ENCODE results near the gene DSG1.
A peak's percentile ranks its signal among the peaks of the same experiment; 100 is the strongest.
"Not testable (repeated sequence)": the region's sequence is repeated elsewhere in the genome, so short reads cannot be mapped to it uniquely, and the experiment has no call there.

The DSG1 gene

DNA sequence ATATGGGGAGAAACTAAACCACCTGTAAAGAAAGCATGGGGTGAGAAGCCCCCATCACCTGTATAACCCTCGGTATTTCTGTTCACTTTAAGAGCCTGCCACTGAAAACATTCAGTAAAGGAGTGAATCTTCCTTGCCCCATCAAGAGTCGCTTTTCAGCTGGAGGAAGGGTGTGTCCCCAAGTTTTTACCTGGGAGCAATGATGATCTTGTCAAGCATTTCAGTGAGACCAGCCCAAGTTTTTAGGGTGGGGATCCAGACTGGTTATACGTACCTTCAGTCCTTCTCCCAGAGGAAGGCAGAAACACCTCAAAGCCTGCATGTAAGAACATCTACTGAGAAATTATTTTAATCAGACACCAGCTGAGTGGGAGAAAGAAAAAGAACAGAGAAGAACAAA, at the start of gene DSG1:
Gene DSG1, plus strand, starts transcription at position 301 of the 400 bp plus-strand sequence. CDS start 141 bp downstream, outside the sequence.
- no peak for DNase-seq (ENCODE audit: low read depth, low spot score)

DNA sequence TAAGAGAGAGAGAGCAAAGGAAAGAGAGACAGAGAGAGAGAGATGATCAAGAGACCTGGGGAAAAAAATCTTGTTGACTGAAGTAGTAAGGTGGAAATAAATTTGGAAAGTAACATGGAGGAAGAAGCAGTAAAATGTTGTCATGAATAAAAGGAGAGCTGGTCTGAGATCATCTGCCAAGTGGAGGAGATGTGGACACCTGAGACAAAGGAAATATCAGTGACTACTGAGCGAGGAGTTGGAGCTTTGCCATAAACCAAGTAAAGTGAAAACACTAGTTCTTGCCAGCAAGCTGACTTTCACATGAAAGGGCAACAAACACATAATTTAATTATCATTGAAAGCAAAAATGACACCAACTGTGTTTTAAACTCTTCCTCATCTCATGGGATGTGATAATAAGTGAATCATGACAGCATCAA, 49.0 kb upstream of the DSG1 start:
- no peak for DNase-seq (ENCODE audit: low read depth, low spot score)

DNA sequence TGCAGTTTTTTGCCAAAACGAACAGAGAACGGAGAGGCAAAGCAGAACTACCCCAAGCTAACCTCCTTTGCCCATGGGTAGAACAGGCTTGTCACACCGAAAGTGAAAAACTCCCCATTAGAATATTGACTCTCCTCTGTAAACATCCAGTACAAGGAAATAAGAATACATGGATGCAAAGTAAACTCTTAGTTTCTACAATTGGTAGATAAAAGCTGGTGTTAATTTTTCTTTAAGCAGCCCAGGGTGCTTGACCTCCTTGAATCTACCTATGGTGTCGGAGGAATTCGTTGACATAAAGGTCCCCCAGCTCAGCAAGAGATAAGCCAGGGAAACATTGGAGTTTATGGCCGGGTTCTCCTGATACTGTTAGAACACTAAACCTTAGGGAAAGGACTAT, 48.4 kb upstream of the DSG1 start:
- no peak for DNase-seq (ENCODE audit: low read depth, low spot score)

DNA sequence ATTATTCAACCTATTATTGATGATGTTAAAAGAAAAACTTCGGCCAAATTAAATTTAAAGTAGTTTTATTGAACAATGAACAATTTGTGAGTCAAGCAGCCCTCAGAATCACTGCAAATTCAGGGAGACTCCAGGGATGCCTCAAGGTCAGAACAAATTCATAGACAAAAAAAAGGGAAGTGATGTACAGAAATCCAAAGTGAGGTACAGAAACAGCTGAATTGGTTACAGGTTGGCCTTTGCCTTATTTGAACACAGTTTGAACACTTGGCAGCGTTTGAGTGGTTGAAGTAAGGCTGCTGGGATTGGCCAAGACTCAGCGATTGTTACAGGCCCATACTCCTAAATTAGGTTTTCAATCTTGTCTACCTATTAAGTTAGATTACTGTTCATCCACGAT, 47.4 kb upstream of the DSG1 start:
- no peak for DNase-seq (ENCODE audit: low read depth, low spot score)

DNA sequence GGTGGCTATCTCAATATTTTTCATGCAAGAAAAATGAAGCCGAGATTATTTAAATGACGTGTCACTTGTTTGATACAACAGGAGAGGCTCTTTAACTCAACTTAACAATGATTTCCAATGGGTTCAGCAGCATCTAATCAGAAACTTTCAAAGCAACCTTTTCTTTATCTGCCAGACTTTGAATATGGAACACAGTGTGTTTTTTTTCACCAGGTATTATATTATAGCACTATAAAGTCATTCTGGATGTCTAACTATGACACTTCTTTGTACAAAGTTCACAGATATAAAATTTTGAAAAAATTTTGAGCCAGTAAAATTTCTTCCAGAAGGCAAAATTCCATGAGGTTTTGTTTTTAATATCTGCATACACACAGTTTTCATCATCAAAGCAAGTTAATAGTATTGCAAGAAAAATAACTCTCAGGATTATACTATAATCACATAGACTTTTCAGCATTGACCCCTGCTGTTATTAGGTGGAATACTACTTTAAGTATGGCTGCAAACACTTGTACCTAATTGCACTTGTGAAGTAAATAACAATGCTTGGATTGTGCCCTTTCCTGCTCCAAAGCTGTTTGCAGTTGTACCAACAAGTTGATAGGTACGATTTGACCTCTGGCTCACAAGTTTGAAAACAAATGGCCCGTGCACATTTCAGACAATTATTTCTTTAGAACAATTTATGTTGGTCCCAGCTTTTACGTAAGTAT, 44.0 kb upstream of the DSG1 start:
- DNase-seq (ENCODE audit: low read depth, low spot score) = no peak

DNA sequence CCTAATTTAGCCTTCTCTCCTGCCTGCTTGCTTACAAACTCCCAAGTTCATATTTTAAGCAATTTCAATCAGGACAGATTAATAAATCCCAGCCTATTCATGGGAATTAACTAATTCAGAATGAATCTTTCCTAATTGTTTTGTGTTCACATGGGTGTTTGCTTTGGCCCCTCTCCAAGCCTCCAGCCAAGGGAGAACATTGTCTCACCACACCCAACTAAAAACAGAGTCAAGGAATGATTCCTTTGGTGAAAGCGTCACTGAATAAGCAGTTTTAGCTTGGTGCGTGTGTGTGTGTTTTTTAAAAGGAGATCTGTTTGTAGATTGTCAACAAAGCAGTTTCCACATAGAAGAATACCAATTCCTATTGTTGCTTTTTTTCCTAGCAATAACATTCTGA, 43.0 kb upstream of the DSG1 start:
- DNase-seq (ENCODE audit: low read depth, low spot score) = no peak

DNA sequence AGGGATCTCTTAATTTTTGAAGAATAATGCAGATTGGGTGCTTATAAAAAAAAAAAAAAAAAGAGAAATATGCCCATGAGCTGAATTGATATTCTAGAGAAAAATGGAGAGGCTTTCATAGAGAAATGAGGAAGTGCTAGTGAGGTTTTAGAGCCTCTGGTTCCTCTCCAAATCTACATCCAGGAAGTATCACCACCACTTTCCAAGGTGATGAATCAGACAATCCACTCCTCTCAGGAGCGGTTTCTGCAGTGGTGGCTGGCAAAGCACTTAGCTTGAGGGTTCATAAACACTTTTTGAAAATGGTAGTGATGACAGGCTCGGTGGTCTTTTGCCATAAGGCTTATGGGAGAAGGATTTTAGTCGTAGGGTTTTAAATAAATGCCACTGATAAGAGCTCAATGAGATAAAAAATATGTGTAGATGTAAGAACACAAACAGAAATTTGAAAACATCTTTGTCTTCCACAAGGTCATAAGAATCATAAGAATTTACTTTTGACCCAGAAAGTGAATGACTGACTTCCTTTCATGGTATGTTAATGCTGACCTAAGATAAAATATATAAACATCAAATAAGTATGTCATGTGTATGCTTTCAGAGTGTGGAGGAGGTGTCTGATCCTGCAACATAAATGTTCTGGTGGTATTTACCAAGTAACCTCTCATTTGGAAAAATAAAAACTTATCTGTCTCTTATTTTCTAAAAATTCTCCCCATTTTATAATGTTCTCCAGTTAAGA, 42.1 kb upstream of the DSG1 start:
- DNase-seq (ENCODE audit: low read depth, low spot score) = no peak

DNA sequence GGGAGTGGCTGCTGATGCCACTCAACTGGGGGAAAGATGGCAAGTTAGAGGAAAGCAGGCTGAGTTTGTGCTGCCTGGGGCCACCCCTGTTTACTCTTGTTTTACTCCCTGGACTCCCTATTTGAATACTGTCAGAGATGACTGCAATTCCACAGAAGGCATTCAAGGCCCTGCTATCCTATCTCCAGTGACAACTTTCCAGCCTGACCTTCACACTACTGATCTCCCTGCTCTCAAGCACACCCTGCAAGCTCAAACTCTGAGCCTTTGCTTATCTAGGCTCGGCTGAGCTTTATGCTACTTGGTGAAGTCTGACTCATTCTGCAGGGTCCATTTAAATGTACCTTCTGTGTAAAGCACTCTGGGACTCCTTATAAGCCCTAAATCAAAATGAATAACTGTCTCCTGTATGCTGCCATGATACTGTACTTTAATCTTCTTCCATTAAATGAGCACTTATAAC, 39.3 kb upstream of the DSG1 start:
- DNase-seq (ENCODE audit: low read depth, low spot score) = no peak

DNA sequence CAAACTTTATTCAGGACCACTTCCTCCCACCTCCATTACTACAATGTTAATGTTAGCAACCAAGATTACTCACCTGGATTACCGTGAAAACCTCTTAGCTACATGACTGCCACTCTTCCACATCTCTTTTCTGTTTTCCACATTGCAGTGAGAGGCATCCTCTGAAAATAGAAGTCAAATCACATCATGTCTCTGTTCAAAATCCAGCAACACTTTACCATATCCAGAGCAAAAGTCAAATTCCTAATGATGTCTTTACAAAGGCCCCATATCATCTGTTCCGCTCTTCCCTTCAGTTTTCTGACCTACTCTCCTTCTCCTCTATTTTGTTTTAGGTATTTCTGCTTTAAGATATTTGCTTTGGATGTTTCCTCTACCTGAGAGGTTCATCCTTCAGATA, 37.5 kb upstream of the DSG1 start:
- DNase-seq (ENCODE audit: low read depth, low spot score) = no peak

DNA sequence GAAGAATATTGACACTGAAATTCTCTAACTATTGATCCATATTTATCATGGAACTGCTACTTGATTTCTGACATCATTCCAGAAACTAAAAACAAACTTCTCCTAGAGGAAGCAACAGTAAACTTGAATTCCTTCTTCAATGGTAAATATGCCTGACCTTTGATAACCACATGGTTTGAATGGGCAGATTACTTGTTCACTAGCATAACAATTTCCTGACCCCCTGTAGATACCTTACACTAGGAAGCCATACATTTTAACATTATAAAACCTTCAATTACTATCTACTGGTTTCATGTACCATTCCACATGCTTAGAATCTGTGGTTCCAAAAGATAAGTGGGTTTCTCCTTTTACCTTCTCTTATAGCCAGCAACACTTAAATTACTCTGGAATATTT, 36.5 kb upstream of the DSG1 start:
- DNase-seq (ENCODE audit: low read depth, low spot score) = no peak

DNA sequence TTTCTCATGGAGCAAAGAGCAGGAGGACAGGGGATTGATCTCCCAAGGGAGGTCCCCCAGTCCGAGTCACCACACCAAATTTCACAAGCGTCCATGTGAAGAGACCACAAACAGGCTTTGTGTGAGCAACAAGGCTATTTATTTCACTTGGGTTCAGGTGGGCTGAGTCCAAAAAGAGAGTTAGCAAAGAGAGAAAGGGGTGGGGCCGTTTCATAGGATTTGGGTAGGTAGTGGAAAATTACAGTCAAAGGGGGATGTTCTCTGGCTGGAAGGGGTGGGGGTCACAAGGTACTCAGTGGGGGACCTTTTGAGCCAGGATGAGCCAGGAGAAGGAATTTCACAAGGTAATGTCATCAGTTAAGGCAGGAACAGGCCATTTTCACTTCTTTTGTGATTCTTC, 28.5 kb upstream of the DSG1 start:
- not testable (repeated sequence) for DNase-seq (ENCODE audit: low read depth, low spot score)

DNA sequence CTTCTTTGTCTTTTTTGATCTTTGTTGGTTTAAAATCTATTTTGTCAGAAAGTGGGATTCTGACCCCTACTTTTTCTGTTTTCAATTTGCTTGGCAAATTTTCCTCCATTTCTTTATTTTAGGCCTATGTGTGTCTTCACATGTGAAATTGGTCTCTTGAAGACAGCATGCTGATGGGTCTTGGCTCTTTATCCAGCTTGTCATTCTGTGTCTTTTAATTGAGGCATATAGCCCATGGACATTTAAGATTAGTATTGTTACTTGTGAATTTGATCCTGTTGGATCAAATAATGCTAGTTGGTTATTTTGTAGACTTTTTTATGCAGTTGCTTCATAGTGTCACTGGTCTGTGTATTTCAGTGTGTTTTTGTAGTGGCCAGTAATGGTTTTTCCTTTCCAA, 26.3 kb upstream of the DSG1 start:
- no peak for DNase-seq (ENCODE audit: low read depth, low spot score)

DNA sequence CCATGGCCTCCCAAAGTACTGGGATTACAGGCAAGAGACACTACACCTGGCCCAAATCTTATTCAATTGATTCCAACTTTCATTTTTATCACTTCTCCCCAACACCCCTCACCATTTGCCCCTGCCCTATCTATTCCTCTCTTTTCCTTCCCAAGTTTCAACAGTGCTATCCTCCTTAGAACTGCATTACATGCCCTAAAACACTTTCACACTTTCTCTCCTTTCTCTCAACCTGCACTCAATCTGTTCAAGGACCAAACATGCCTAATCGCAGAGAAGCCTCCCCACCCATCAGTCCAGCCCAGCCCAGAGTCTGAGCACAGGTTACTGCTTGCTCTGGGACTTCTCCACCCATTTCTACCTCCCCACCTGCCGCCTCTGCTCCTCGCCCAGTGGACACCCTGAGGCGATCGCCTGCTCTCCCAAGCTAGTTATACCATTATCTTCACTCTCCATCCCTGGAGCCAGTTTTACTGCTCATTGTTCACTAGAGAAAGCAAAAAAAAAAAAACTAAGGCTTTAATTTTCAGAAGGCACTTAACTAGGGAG, 23.7 kb upstream of the DSG1 start:
- DNase-seq (ENCODE audit: low read depth, low spot score) = no peak

DNA sequence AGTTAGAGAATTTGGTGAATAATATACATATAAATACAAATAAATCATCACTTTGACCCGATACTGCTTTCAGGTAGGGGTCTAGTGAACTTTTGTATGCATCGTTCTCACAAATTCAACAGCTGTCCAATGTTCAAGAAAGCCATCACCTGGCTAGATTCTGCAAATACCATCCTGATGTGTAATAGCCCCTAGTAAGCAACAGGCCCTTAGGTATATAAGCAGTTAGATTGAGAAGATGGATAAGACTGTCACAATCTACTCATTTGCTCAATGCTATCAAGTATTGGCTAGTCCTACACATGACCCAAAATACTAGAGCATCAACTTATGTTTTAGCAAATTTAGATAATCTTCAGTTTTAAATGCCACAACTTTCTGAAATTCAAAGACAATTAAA, 20.7 kb upstream of the DSG1 start:
- no peak for DNase-seq (ENCODE audit: low read depth, low spot score)

DNA sequence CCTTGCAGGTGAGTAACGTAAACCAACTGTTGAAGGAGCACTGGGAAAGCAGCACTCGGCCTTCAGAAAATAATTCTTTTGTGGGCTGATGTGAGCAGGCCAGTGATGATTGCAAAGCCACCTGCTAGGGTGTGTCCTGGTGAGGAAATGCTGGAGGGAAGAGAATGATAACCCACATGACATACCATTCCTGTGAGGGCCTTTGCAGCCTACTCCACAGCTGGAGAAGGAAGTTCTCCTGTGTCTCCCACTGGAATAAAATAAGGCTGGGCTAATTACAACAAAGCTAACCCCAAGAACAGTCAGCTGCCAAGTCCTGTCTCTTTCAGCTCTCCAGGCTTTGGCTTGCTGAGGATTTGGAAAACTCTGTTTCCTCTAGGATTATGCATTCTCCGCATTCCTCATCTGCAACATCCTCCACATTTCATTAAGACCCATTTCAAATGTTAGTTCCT, 16.7 kb upstream of the DSG1 start:
- no peak for DNase-seq (ENCODE audit: low read depth, low spot score)

DNA sequence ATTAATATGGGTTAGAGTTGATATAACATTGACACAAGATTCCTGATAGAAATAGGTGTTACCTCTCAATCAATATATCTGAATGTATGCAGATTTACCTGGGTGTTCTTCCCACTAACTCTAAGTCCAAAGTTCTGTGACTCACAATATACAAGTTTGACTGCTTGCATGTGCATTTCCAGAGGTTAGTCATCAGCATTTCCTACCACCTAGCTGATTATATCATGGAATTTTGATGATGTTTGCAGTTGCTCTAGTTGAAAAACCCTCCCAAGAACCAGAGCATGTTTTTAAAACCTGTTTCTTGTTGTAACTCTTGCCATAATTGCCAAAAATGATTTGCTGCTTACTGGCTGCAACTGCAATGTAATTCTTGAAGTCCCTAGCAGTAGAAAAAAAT, 15.0 kb upstream of the DSG1 start:
- DNase-seq (ENCODE audit: low read depth, low spot score) = no peak

DNA sequence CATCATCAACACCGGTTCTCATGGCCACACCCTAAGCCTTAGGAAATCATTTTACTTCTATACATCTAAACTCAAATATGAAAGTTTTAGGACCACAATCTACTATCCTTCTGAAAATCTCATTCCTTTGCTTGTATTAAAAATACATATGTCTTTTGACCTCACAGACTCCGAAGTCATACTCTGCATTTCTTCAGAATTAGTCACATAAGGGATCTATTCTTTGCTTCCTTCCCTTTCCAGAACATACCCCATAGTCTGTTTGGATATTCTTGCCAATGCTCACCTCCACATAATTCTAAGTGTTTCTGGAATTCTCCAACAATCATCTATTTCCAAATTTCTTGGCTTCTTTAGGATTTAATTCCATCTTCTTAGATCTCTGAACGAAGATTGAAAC, 14.2 kb upstream of the DSG1 start:
- no peak for DNase-seq (ENCODE audit: low read depth, low spot score)

DNA sequence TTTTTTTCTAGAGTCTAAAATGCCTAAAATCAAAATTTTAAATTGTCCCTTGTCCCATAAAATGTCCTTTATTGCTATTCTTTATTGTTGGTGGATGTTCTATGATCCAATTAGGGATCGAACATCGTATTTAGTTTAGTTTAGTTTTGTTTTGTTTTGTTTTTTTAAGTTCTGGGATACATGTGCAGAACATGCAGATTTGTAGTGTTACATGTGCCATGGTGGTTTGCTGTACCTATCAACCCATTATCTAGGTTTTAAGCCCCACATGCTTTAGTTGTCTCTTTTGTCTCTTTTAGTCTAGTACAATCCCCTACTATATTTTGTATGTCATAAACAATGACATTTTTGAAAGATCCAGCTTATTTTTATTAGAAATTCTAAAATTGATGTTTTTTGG, 8.8 kb upstream of the DSG1 start:
- DNase-seq (ENCODE audit: low read depth, low spot score) = no peak

DNA sequence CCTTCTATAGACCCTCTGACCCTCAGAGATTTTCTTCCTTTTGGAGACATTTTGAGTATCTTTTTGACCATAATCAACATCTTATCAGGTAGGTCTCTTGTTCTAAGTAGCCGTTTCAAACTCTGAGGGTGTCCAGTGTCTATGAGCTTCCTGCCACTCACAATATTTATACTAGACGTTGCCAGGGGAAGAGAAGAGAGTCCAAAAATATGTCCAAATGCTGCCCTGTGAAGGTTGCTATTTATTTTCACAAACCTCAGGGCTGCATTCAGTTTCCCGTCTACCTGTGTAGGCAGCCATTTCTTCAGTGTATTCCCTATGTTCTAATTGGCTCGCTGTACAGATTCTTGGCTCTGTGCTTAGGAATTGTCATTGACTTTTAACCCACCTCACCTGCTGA, 986 bp upstream of the DSG1 start:
- DNase-seq (ENCODE audit: low read depth, low spot score) = no peak

DNA sequence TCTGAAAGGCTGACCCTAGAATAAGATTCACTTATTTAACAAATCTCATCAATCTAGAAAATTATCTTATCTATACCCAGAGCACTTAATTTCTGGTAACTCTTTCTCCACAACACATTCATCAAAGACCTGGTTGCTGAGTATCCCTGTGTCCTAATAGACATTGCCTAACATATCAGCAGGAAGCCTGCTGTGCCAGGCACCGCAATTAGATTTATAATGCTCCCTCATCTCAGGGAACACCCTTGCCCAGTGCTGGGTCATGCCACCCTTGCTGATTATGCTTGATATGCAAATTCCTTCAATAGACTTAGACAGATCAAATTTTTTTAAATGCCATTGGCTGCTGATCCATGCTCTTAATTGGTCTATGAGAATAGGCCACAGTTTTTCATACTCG, 3.8 kb downstream of the DSG1 start:
- no peak for DNase-seq (ENCODE audit: low read depth, low spot score)

DNA sequence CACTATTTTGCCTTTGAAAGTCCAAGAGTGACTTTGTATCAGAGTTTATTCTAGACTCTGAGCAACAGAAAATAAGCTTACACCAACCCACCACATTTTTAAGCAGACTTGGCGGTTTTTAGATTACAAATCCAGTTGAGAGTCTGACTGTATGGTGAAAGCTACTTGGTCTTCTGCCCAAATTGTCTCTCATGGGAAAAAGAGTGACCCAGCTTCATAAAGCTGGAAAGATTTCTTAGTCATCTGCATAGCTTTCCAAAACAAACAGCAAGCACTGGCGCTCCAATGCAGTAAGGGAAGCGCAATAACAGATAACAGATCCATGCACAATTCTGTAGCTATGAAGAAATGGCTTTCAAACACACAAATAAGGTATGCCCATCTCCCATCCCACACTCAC, 7.1 kb downstream of the DSG1 start:
- DNase-seq (ENCODE audit: low read depth, low spot score) = peak; percentile 80

DNA sequence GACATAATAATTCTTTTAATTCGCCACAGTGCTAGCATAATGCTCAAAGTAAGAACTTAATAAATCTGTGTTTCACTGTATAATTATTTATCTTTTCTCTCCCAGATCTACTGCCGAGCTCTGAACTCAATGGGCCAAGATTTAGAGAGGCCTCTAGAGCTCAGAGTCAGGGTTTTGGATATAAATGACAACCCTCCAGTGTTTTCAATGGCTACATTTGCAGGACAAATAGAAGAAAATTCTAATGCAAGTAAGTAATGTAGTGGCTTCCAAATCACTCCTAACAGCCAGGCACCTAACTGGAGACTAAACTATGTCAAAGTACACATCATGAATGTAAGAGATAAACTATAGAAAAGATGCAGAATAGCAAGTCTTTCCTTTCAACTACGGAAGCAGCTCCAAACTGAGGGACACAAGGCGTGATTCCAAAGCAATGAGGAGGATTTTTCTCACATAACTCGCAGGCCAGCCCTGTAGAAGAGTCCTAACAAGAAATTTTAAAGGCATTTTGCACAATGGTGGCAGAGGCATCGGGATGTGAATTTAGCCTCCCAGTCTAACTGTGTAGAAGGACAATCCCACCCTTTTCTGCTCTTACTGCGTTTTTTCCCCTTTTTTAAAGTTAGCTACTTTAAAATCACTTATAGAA, 12.0 kb downstream of the DSG1 start:
- no peak for DNase-seq (ENCODE audit: low read depth, low spot score)

Data from smooth muscle cell of the brain vasculature (primary cell).